Keratinocyte (primary cell): ENCODE data around the gene SSC4D.

Experiments
- EZH2 ChIP-seq: IDR thresholded peaks from one replicate; pipeline ENCODE4 v1.6.1; 2012; ENCODE audit warnings: inconsistent platforms, mild to moderate bottlenecking, low read length, moderate library complexity
- TF ChIP-seq, protein P1 (sequence below), 3 experiments: IDR thresholded peaks in 1 of 3; conservative IDR thresholded peaks in 1 of 3; optimal IDR thresholded peaks in 1 of 3; 2 replicates in 2 of 3; 3 replicates in 1 of 3; pipeline versions ENCODE3 to v1.5.1; 2011; ENCODE audit warnings: low read length in 3 of 3, mild to moderate bottlenecking in 3 of 3, moderate library complexity in 2 of 3, control low read depth in 1 of 3, inconsistent platforms in 1 of 3; ENCODE audit not compliant: insufficient read depth in 2 of 3; ENCODE audit errors: extremely low read depth in 1 of 3

GRCh38 chr7:76356823-76357222 lies 52.7 kb downstream of the SSC4D start:
- TF ChIP-seq, protein P1, sequence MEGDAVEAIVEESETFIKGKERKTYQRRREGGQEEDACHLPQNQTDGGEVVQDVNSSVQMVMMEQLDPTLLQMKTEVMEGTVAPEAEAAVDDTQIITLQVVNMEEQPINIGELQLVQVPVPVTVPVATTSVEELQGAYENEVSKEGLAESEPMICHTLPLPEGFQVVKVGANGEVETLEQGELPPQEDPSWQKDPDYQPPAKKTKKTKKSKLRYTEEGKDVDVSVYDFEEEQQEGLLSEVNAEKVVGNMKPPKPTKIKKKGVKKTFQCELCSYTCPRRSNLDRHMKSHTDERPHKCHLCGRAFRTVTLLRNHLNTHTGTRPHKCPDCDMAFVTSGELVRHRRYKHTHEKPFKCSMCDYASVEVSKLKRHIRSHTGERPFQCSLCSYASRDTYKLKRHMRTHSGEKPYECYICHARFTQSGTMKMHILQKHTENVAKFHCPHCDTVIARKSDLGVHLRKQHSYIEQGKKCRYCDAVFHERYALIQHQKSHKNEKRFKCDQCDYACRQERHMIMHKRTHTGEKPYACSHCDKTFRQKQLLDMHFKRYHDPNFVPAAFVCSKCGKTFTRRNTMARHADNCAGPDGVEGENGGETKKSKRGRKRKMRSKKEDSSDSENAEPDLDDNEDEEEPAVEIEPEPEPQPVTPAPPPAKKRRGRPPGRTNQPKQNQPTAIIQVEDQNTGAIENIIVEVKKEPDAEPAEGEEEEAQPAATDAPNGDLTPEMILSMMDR (optimal IDR thresholded peaks at IDR 0.05 in 1 of 3, IDR thresholded peaks at IDR 0.05 in 1 of 3, conservative IDR thresholded peaks at IDR 0.05 in 1 of 3; ENCODE audit: extremely low read depth in 1 of 3, insufficient read depth in 2 of 3, low read length in 3 of 3) = no peak
- no peak for TF ChIP-seq EZH2
